HG03045 (cell line): ENCODE data around the gene DCANP1.
"Not testable (repeated sequence)": the region's sequence is repeated elsewhere in the genome, so short reads cannot be mapped to it uniquely, and the experiment has no call there.

Source experiments
- ATAC-seq: cut with Tn5 transposase; IDR thresholded peaks from one replicate; pipeline ENCODE4 v1.9.1; 2021; ENCODE audit warnings: mild to moderate bottlenecking, moderate library complexity; ENCODE audit not compliant: unreplicated experiment

Gene DCANP1

DNA sequence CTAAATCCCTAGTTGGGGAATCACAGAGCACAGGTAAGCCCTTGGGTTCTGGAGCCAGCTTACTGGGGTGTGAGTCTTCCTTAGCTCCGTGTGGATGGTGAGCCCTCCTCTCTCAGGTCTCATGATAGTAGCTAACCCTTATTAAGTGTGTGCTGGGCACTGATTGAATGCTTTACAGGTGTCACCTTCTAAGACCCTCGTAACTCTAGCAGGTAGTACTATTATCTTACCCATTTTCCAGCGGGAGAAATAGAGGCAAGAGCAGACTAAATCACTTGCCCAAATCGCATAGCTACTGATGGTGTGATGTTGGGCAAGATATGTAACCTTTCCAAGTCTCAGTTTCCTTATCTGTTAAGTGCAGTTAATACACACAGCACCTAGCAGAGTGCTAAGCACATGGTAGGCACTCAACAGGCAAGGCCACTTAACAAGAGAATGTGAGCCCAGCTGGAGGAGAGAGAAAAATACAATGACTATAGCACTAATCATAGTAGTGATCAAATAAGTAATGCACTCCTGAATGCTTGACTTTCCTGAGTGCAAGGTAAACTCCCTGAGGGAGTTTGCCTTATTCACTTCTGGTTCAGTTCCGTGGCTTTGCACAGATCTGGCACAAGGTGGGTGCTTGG, at the start of gene DCANP1:
Gene DCANP1, minus strand, starts transcription at position 51 of the 632 bp plus-strand sequence. CDS start 240 bp downstream, outside the sequence.
- no peak for ATAC-seq

DNA sequence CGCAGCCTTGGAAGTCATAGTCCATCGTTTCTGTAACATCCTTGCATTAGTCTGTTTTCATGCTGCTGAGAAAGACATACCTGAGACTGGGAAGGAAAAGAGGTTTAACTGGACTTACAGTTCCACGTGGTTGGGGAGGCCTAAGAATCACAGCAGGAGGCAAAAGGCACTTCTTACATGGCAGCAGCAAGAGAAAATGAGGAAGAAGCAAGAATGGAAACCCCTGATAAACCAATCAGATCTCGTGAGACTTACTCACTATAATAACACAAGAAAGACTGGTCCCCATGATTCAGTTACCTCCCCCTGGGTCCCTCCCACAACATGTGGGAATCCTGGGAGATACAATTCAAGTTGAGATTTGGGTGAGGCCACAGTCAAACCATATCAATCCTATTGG, 48.4 kb upstream of the DCANP1 start:
- not testable (repeated sequence) for ATAC-seq

- no peak for ATAC-seq
Observed at GRCh38 chr5:135494196-135494595, 47.0 kb upstream of the DCANP1 start.

- no peak for ATAC-seq
Observed at GRCh38 chr5:135493406-135494180, 46.4 kb upstream of the DCANP1 start.

GRCh38 chr5:135492319-135492626, 45.1 kb upstream of the DCANP1 start:
- ATAC-seq: no peak

- ATAC-seq: no peak
Observed at GRCh38 chr5:135491552-135492318, 44.6 kb upstream of the DCANP1 start.

- ATAC-seq: no peak
Observed at GRCh38 chr5:135491038-135491551, 43.9 kb upstream of the DCANP1 start.

DNA sequence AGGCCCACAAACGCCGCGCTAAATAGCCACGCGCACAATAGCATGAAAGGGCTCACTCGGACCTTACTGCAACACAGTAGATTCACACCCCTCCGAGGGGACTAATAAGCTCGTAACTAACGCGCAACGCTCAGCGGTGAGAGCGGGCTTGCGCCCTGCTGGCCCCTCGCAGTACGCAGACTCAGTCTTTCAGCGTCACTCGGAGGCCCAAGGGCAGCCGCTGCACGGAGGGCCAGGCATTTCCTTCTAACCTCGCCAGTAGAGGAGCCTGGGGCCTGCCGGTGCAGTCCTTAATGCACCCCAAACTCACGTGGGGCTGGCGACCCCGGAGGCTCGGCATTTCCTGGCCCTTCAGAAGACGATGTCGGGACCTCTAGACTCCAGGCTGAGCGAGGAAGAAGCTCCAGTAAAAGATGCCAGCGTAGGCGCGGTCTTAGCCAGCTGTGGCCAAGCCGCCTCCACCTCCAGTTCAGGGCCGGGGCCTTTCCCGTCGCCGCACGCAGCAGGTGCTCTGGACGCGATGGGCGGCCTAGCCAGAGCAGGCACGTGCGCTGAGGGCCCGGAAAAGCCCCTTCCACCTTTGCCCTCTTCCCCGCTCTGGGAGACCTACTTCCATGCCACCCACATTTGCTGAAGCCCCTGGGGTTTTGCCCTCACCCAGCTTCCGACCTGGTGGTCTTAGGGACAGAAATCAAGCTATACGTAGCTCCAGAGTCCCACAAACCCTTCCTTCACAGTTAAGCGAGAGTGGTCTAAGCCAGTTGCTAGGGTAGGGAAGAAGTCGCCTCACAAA, 43.3 kb upstream of the DCANP1 start:
- no peak for ATAC-seq

DNA sequence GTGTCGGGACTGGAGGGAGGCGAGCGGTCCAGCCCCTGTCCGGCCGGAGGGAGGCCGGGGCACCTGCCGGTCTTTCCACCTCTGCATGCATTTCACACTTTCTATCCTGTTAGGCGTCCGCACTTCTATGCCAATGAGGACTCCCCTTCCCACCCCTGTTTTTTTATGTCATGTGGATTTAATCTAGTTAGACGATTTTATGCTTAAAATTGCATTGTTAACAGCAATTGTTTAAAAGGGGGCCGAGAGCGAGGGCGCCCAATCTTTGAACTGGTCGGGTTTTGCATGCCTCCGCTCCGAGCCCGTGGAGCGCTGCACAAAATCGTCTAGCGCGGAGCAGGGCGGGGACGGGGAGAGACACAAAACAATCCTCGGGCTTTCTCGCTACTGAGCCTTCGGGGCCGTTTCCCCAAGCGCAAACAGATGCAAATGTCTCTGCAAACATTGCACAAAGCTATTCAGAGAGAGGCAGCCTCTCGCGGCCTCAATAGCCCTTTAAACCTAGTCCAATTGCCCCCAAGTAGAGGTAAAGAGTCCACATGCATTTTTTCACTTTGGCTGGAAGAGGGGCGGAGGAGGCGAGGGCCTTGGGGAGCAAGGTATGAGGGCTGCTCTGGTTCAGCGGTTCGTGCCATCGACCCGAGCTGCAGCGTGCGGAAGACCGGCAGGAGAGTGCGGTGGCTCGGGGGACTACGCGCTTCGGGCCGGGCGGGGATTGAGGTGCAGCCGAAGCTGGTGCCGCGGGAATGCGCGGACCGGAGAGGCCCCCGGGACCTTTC, 42.5 kb upstream of the DCANP1 start:
- ATAC-seq: no peak

DNA sequence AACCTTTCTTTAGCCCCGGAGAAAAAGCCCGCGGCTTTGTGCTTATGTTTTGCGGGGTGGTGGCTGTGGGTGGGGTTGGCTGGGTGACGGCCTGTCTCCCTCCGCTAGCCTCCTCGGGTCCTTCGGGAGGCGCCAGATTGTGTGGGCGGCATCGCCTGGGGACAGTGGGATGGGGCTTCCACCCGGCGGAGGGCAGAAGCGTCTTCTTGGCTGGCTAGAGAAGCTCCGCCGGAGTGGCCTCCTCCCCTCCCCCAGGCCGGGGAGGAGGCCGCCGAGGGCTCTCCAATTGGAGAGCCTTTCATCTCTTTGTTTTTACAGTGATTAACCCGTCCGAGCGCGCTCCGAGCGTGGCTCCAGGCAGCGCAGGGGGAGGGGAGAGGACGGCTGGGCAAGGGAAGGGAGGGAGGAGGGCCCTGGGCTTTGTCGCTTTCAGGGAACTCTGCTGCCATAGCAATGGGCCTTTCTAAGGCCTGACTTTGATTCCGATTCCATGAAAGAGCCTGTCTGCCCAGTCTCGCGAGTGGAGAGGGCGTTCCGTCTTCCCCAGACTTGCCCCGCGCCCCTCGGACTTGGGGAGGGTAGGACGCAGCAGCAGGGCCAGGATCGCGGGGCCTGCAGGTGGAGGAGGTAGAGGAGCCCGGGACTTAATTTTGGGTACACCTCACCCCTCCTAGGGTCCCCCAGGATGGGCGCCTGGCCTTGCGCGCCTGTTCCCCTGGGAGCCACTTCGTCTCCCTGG, 41.7 kb upstream of the DCANP1 start:
- ATAC-seq: no peak

GRCh38 chr5:135487839-135488514, 40.8 kb upstream of the DCANP1 start:
- no peak for ATAC-seq

GRCh38 chr5:135487037-135487395, 39.9 kb upstream of the DCANP1 start:
- no peak for ATAC-seq

- ATAC-seq: no peak
Observed at GRCh38 chr5:135486131-135487036, 39.2 kb upstream of the DCANP1 start.

GRCh38 chr5:135484674-135485086, 37.5 kb upstream of the DCANP1 start:
- ATAC-seq: no peak

DNA sequence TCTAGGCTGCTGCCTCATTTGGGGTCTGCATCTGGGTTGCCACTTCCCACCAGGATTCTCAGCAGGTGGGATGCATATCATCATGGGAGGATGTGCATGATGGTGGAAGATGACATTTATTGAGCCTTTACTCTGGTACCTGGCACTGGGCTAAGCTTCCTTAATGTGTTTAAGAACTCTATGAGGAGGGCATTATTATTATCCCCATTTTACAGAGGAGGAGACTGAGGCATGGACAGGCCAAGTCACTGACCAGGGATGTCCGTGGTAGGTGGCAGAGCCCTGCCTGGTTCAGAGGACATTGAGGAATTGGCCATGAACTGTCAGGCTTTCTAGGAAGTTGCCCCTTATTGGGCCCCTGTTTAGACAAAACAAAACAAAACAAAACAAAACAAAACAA, 36.1 kb upstream of the DCANP1 start:
- no peak for ATAC-seq

DNA sequence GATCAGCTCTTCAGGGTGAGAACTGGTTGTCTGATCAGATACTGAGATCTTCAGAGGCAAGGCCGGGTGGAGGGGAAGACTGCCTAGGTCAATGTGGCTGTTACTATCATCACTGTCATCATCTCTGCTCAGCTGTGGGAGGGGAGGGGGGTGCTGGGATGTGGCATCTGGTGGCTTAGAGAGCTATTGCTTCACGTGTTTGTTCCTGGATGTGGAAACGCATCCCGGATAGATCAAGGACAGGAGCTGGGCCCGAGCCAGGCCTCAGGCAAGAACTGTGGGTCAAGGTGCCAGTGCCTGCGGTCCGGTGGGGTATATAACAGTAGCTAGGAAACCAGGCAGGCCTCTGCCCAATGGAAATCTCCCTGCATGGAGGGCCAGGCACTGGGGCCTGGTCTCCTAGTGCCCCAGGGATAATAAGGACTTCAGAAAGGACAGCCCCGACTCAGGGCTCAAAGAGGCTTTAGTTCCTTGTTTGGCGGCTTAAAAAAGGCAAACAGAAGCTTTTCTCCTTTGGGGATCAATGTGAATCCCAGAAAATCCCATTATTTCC, 35.3 kb upstream of the DCANP1 start:
- ATAC-seq: no peak

DNA sequence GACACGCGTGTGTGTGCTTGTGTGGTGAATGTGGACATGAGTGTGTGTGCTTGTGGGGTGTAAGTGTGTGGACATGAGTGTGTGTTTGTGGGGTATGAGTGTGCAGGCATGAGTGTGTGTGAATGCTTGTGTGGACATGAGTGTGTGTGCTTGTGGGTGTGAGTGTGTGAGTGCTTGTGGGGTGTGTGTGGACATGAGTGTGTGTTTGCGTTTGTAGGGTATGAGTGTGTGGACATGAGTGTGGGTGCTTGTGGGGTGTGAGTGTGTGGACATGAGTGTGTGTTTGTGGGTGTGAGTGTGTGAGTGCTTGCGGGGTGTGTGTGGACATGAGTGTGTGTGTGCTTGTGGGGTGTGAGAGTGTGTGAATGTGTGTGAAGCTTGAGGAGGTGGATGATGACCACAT, 34.8 kb upstream of the DCANP1 start:
- ATAC-seq: no peak

GRCh38 chr5:135481387-135481786, 34.2 kb upstream of the DCANP1 start:
- ATAC-seq: no peak
